HUES48 (cell line): Measurements from ENCODE around the gene GPR171.

ENCODE experiments used
- H3K27ac ChIP-seq: one replicate; pipeline ENCODE4 v1.7.0; 2013; ENCODE audit warnings: low read depth, low read length, inconsistent platforms
- H3K27me3 ChIP-seq: 2 replicates; pipeline ENCODE4 v1.6.1; 2013; ENCODE audit warnings: mild to moderate bottlenecking, low read length; ENCODE audit not compliant: control insufficient read depth, insufficient read depth
- H3K36me3 ChIP-seq: 2 replicates; pipeline ENCODE4 v1.6.1; 2013; ENCODE audit warnings: low read length; ENCODE audit not compliant: control insufficient read depth, insufficient read depth
- H3K4me1 ChIP-seq: 2 replicates; pipeline ENCODE4 v1.6.1; 2013; ENCODE audit warnings: mild to moderate bottlenecking, low read length; ENCODE audit not compliant: control insufficient read depth, insufficient read depth
- H3K4me3 ChIP-seq: 2 replicates; pipeline ENCODE4 v1.5.1; 2013; ENCODE audit warnings: mild to moderate bottlenecking, low read depth, low read length
- H3K9ac ChIP-seq: 2 replicates; pipeline ENCODE4 v1.6.1; 2013; ENCODE audit warnings: mild to moderate bottlenecking, low read depth, low read length, moderate library complexity
- H3K9me3 ChIP-seq: 2 replicates; pipeline ENCODE4 v1.6.1; 2013; ENCODE audit warnings: low read length; ENCODE audit not compliant: control insufficient read depth, insufficient read depth

Gene GPR171

DNA sequence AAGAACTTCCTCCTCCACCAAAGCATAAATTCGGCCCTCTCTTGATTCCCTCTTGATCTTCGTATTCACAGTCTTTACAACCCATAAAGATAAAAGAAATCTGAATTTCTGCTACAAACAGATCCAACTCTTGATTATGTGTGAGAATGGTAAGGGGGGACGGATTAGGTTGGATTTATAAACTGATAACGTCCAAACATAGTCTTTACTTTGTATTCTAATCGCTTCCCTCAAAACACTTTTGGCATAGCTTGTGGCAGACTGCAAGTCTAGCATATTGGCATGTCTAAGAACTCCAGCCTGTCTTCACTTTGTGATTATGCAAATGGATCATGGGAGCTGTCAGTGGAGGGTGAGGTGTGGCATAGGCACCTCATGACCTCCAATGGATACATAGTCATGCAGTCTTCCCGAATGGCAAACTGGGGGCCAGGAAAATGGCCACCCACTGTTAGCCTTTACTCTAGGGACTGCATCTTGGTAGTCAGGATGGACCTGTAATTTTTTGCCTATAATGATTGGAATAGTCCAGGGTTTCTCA, 24.3 kb upstream of the GPR171 start:
- H3K36me3 ChIP-seq: no peaks in the 10 kb centered on the region
- H3K4me1 ChIP-seq: peaks cover 25% of the 10 kb centered on the region
- H3K4me3 ChIP-seq: no peak overlapping the region
- H3K27ac ChIP-seq: no peak overlapping the region
- no peaks in the 10 kb centered on the region for H3K9me3 ChIP-seq
- no peaks in the 10 kb centered on the region for H3K27me3 ChIP-seq
- H3K9ac ChIP-seq: no peak overlapping the region

DNA sequence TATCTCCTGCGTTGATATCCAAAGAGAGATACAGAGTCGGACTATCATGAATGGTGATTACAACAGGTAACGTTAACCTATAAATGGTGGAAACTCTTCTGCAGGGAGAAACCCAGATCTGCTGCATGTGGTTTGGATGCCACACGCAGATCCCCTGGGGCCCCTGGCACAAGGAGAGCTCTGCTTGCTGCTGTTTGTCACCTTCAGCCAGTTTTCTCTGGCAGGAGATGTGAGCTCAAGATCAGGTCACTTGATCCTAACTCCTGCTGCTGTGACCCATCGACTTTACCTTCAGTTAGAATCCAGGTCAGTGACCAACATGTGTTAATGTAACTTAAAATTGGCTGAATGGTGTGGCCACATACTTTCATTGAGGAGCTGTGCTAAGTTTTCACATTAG, 23.8 kb upstream of the GPR171 start:
- Histone ChIP-seq H3K9me3 (no peaks in the 10 kb centered on the region), H3K4me3 (no peak overlapping the region), H3K4me1 (peaks cover 25% of the 10 kb centered on the region), H3K36me3 (no peaks in the 10 kb centered on the region), H3K27me3 (no peaks in the 10 kb centered on the region), H3K9ac (no peak overlapping the region), H3K27ac (no peak overlapping the region)

DNA sequence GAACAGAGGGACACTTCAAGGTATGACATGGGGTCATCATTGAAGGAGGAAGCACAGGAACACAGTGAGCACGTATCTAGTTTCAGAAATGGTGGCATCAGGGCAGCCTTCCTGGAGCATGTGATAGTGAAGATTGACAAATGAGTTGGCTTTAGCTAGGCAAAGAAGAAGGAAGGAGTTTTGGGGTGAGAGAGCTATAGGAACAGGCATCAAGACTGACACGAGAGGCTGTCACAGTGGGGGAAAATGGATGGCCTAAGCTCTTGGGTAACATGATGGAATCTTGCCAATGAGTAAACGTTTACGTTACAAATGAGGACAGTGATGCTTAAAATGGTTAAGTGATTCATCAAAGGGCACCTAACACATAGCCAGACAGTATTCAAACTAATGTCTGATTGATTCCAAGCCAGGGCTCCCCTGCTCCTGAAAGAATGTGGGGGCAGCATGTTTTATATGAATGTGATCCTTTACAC, 23.1 kb upstream of the GPR171 start:
- Histone ChIP-seq H3K9me3 (no peaks in the 10 kb centered on the region), H3K4me3 (no peak overlapping the region), H3K4me1 (peaks cover 24% of the 10 kb centered on the region), H3K36me3 (no peaks in the 10 kb centered on the region), H3K9ac (no peak overlapping the region), H3K27me3 (no peaks in the 10 kb centered on the region), H3K27ac (no peak overlapping the region)

DNA sequence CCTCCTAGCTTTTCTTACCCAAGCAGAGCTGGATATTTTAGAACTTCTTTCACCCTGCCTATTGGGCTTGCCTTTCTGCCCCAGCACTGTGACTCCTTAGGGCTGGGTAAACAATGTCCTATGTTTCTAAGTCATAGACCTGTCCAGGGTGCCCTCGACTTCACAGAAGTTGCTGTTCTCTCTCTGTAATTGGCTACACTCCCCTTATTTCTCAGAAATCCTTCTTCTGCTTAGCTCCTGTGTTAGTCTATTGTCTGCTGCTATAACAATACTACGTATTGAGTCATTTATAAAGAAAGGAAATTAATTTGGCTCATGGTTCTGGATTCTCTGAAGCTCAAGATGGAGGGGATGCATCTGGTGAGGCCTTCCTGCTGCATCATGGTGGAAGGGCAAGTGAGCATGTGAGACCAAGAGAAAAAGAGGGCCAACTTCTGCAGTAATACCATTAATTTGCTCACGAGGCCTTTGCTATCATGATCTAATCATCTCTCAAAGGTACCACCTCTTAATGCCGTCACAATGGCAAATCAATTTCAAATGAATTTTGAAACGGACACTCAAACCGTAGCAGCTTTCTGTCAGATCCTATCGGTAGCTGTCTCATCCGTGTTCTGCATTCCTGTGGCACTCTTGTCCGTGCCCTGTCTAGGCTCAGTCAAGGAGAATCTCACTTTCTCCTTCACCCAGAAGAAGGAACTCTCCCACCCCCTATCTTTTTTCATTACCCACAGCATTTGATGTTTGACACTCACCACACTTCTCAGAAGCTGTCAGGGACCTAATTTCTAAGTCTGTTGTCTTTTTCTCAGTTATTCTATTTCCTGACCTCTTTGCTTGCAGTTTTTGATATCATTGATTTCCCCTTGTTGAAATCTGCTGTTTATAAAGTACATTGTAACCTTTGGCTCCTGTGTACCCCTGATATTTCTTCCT, 22.3 kb upstream of the GPR171 start:
- no peak overlapping the region for H3K4me3 ChIP-seq
- no peak overlapping the region for H3K27ac ChIP-seq
- no peaks in the 10 kb centered on the region for H3K9me3 ChIP-seq
- H3K4me1 ChIP-seq: peaks cover 16% of the 10 kb centered on the region
- no peak overlapping the region for H3K9ac ChIP-seq
- H3K27me3 ChIP-seq: no peaks in the 10 kb centered on the region
- no peaks in the 10 kb centered on the region for H3K36me3 ChIP-seq

DNA sequence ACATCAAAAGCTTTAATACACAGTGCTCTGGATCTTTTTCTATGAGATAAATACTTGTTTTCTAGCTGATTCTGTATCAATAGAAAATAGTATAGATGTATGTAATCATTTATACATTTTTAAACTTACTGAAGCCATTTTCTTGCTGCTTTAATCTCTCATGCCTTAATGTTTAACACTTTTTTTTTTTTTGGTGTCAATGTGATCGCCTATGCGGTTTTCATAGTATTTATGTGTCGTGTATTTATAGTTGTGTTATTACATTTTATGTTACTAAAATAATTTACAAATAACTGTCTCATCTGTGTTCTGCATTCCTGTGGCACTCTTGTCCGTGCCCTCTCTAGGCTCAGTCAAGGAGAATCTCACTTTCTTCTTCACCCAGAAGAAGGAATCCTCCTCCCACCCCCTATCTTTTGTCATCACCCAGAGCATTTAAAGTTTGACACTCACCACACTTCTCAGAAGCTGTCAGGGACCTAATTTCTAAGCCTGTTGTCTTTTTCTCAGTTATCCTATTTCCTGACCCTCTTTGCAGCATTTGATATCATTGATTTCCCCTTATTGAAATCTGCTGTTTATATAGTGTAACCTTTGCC, 21.4 kb upstream of the GPR171 start:
- Histone ChIP-seq H3K9me3 (no peaks in the 10 kb centered on the region), H3K27me3 (no peaks in the 10 kb centered on the region), H3K9ac (no peak overlapping the region), H3K27ac (no peak overlapping the region), H3K4me3 (no peak overlapping the region), H3K4me1 (peaks cover 13% of the 10 kb centered on the region), H3K36me3 (no peaks in the 10 kb centered on the region)

DNA sequence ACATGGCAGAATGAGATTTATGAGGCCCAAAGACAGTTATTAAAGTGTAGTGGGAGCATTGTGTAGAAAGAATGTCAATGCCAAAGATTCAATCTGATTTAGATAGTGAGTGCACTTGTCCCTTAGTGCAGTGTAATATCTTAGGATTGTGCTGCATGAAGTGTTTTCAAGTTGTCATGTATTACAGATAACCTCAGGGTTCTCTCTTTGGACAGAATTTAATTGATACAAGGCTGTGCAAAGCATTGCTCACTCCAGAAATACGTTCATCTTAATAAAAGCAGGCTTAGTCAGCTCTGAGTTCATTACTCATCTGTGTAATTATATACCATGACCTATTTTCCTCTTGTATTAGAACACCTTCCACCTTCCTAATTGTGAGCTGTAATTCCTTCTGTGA, 16.0 kb upstream of the GPR171 start:
- Histone ChIP-seq H3K9me3 (no peaks in the 10 kb centered on the region), H3K36me3 (no peaks in the 10 kb centered on the region; the same call in 1 of the 2 replicates), H3K4me3 (no peak overlapping the region), H3K27ac (no peak overlapping the region), H3K27me3 (no peaks in the 10 kb centered on the region), H3K9ac (no peak overlapping the region), H3K4me1 (peaks cover 8% of the 10 kb centered on the region)

DNA sequence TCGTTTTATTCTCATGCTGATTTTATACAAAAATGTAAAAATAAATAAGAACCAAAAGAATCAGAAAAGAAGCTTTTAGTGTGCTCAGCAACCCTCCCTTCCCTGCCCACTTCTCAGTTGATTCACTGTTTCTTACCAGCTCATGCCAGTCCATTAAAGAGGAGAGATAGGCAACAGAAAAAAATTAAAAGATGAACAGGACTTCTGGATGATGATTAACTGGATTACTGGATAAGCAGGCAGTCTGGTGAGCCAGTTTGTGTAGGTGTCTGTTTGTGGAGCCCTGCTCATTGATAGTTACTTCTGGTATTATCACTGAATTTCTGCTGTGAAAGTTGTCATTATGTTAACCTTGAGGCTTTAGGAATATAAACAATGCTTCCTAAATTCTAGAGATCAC, 15.1 kb upstream of the GPR171 start:
- H3K9me3 ChIP-seq: no peaks in the 10 kb centered on the region
- no peaks in the 10 kb centered on the region for H3K27me3 ChIP-seq
- no peaks in the 10 kb centered on the region; the same call in 1 of the 2 replicates for H3K36me3 ChIP-seq
- H3K4me1 ChIP-seq: peaks cover 9% of the 10 kb centered on the region
- no peak overlapping the region for H3K27ac ChIP-seq
- H3K4me3 ChIP-seq: no peak overlapping the region
- H3K9ac ChIP-seq: no peak overlapping the region

DNA sequence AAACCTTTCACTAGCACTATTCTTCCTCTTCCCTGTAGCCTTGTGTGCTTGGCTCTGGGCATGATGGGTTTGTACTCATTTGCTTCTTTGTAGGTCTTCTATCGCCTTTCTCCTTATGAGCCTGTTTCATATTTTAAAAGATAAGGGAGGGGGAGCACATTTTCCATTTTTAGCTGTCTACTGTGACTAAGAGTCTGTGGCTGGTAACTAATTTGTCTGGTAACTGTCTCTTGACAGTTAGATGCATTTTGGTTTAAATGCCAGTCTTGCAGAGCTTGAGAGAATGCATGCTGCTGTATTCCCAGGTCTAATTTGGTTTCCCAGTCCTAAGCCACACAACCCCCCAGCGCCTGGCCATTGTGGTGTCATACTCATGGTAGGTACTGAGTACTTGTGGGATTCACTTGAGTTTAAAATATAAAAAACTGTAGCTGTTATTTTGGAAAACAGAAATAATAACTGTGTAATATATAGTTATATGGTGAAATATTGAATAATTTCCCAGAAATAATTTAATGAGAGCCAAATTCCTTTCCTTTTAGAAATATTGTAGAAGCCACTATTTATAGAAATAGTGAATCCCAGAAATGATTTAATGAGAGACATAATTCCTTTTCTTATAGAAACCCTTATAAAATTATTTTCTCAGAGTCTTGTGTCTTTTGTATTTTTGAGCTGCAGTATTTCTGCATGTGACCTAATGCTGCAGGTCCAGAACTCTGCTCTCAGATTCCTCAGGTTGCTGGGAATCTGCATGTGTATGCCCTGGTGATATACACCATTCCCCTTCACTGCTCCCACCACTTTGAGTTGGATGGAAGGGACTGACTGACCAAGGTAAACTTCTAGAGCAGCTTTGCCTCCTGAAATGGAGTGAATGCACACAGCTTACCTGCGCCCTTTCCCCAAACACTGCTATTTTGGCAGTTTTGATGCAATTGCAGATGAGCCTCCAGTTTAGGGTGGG, 13.9 kb upstream of the GPR171 start:
- H3K27ac ChIP-seq: no peak overlapping the region
- no peak overlapping the region for H3K4me3 ChIP-seq
- no peaks in the 10 kb centered on the region for H3K9me3 ChIP-seq
- H3K36me3 ChIP-seq: no peaks in the 10 kb centered on the region; the same call in 1 of the 2 replicates
- H3K4me1 ChIP-seq: peaks cover 9% of the 10 kb centered on the region
- H3K9ac ChIP-seq: no peak overlapping the region
- no peaks in the 10 kb centered on the region for H3K27me3 ChIP-seq

DNA sequence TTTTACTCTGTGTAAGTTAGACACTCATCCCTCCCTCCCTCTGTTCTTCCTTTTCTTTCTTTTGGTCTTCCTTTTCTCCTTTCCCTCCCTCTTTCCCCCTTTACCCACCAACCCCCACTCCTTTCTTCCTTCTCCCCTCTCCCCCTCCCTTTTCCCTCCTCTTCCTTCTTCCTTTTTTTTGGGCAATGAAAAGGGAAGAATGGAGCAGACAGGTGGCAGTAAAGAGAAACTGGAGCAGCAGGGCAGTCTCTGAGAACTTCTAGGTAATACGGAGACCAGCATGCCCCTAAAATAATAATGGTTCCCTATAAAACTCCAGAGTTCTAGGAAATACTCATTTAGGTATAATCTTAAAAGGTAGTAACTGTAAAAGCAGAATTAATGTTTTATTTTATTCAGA, 11.4 kb upstream of the GPR171 start:
- H3K9me3 ChIP-seq: no peaks in the 10 kb centered on the region
- no peak overlapping the region for H3K4me3 ChIP-seq
- no peaks in the 10 kb centered on the region; the same call in 1 of the 2 replicates for H3K36me3 ChIP-seq
- H3K27ac ChIP-seq: no peak overlapping the region
- peaks cover 15% of the 10 kb centered on the region for H3K4me1 ChIP-seq
- no peaks in the 10 kb centered on the region for H3K27me3 ChIP-seq
- H3K9ac ChIP-seq: no peak overlapping the region

DNA sequence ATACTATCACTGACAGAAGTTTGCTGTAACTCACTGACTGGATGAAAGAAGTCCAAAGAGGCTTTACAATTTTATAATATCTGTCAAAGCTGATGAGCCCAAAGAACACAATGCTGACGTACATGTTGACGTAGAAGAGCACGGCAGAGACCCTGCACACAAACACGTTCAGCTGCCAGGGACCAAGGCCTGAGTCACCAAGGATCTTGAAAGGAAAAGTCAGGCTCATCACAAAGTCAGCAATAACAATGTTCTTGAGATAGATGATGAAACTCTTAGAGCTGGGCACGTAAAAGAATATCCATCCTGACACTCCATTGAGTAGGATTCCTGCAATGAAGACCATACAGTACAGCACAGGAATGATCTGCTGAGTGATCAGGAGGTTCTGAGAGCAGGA, 10.9 kb upstream of the GPR171 start:
- Histone ChIP-seq H3K36me3 (no peaks in the 10 kb centered on the region; the same call in 1 of the 2 replicates), H3K4me3 (no peak overlapping the region), H3K9me3 (no peaks in the 10 kb centered on the region), H3K27ac (no peak overlapping the region), H3K9ac (no peak overlapping the region), H3K27me3 (no peaks in the 10 kb centered on the region), H3K4me1 (peaks cover 15% of the 10 kb centered on the region)
